Keratinocyte (primary cell): ENCODE results near the gene SLC28A3.

Source experiments
- CTCF ChIP-seq, 3 experiments: IDR thresholded peaks in 1 of 3; conservative IDR thresholded peaks in 1 of 3; optimal IDR thresholded peaks in 1 of 3; 2 replicates in 2 of 3; 3 replicates in 1 of 3; pipeline versions ENCODE3 to v1.5.1; 2011; ENCODE audit warnings: low read length in 3 of 3, mild to moderate bottlenecking in 3 of 3, moderate library complexity in 2 of 3, control low read depth in 1 of 3, inconsistent platforms in 1 of 3; ENCODE audit not compliant: insufficient read depth in 2 of 3; ENCODE audit errors: extremely low read depth in 1 of 3
- EZH2 ChIP-seq: IDR thresholded peaks from one replicate; pipeline ENCODE4 v1.6.1; 2012; ENCODE audit warnings: inconsistent platforms, mild to moderate bottlenecking, low read length, moderate library complexity

GRCh38 chr9:84228130-84228720 lies 112.3 kb downstream of the SLC28A3 start:
- TF ChIP-seq CTCF (optimal IDR thresholded peaks at IDR 0.05 in 1 of 3, IDR thresholded peaks at IDR 0.05 in 1 of 3, conservative IDR thresholded peaks at IDR 0.05 in 1 of 3; ENCODE audit: extremely low read depth in 1 of 3, insufficient read depth in 2 of 3, low read length in 3 of 3) (no peak), EZH2 (no peak)
